ENCODE results near the gene CPT1C. TPM values are rescaled to one million over a fixed set of nuclear protein-coding genes. Genes with fewer than 3 reads are reported as not detected.
A peak's percentile ranks its signal among the peaks of the same experiment; 100 is the strongest.

CPT1C gene
- total and polyA plus RNA-seq, 2 of the 4 experiments (the other 2 are of a cell fraction) = 14.2 to 56.1 TPM

- CTCF ChIA-PET = interaction anchor here (1.2 to 2.5 kb wide), 4 partner anchors 12 to 72 kb away, joined by 3 to 7 read pairs (median 4); no protein-coding TSS in a partner anchor
- intact Hi-C loops (cut with micrococcal nuclease) = loop anchor here (1.0 kb wide), 1 partner anchor 23 kb away; the partner anchor contains the start of genes BCL2L12 and IRF3
- in situ Hi-C loops (cut with MboI; ENCODE audit: low sequenced_read_pairs) = no loop called here
Observed at GRCh38 chr19:49642492-49643035, 48.4 kb upstream of the CPT1C start.

More at GRCh38 chr19:49642492-49643035, 48.4 kb upstream of the CPT1C start:
- peak overlapping the region; percentile 94 for H3K4me2 ChIP-seq (ENCODE audit: low read depth, low read length)
- H4K5ac ChIP-seq (ENCODE audit: low read depth, low read length) = peak overlapping the region; percentile 83
- 0 out of 2 replicates have a peak, but pooled peaks cover 8% of the 10 kb centered on the region for H3K9me1 ChIP-seq (ENCODE audit: insufficient read depth, low read length)
- peak overlapping the region; percentile 95 for H3K4me3 ChIP-seq (ENCODE audit: insufficient read depth, low read depth, low read length)
- peak overlapping the region; percentile 99 for H3K9ac ChIP-seq (ENCODE audit: low read depth, low read length)
- peak overlapping the region; percentile 99 for H3K14ac ChIP-seq (replicated peaks; ENCODE audit: low read depth, low read length)
- TF ChIP-seq ELK1 (IDR thresholded peaks at IDR 0.05; ENCODE audit: borderline replicate concordance, low read depth, low read length) = no peak
- dilution Hi-C loops (cut with HindIII; ENCODE audit: low sequenced_read_pairs, unreplicated experiment) = no loop called here
- H2AFZ ChIP-seq (replicated peaks; ENCODE audit: low read length, poor library complexity) = peak overlapping the region; percentile 68
- peaks cover 33% of the 10 kb centered on the region for H4K20me1 ChIP-seq (ENCODE audit: insufficient read depth, low read length)
- H2AK9ac ChIP-seq (replicated peaks; ENCODE audit: low read depth, low read length, poor library complexity) = peak overlapping the region; percentile 97
- peaks cover 19% of the 10 kb centered on the region for H3K36me3 ChIP-seq (ENCODE audit: control insufficient read depth, insufficient read depth, low read length)
- H3K79me1 ChIP-seq (ENCODE audit: low read depth in 1 of 2, low read length in 2 of 2) = peaks cover 40 to 72% of the 10 kb centered on the region in 2 experiments
- H2BK5ac ChIP-seq (ENCODE audit: low read depth, low read length, poor library complexity, severe bottlenecking) = peak overlapping the region; percentile 79
- H3K27me3 ChIP-seq (ENCODE audit: control insufficient read depth, insufficient read depth, low read length) = no peaks in the 10 kb centered on the region
- POLR2A ChIA-PET (ENCODE audit: unreplicated experiment) = no interaction called here
- ATAC-seq (ENCODE audit: low read depth) (no peak), DNase-seq (no peak)
- peak overlapping the region; percentile 91 to 98 for H4K8ac ChIP-seq (ENCODE audit: low read depth in 2 of 2, low read length in 2 of 2)
- peak overlapping the region; percentile 99 for H2AK5ac ChIP-seq (ENCODE audit: low read depth, low read length)
- H3K4ac ChIP-seq (ENCODE audit: low read depth, low read length) = peak overlapping the region; percentile 99
- H4K91ac ChIP-seq (ENCODE audit: insufficient read depth, low read depth, low read length) = peak overlapping the region; percentile 97
- no TSS peak for BruUV-seq (replicated peaks)
- peak overlapping the region; percentile 19; the same call in 1 of the 3 replicates for H2BK15ac ChIP-seq (ENCODE audit: low read depth, low read length)
- H3K27ac ChIP-seq (ENCODE audit: insufficient read depth, low read length) = peak overlapping the region; percentile 98
- H3K23ac ChIP-seq (ENCODE audit: low read depth, low read length) = peak overlapping the region; percentile 96
- peak overlapping the region; percentile 58 for H2BK120ac ChIP-seq (ENCODE audit: low read depth, low read length)
- peak overlapping the region; percentile 89 for H3K56ac ChIP-seq (ENCODE audit: extremely low read depth, insufficient read depth, low read length)
- WGBS, 2 experiments (ENCODE audit: extremely low coverage in 2 of 2, insufficient read length in 1 of 2) = 36% methylated on average over 2 of the region's 5 CpGs; no CpG with 5 or more reads in 1 of the 2 experiments
- H2BK20ac ChIP-seq (ENCODE audit: low read depth, low read length) = no peak overlapping the region
- H3K9me3 ChIP-seq (ENCODE audit: control insufficient read depth, insufficient read depth, low read length) = no peaks in the 10 kb centered on the region
- H3K18ac ChIP-seq (ENCODE audit: low read depth, low read length) = peak overlapping the region; percentile 76
- H3K4me1 ChIP-seq (ENCODE audit: control insufficient read depth, insufficient read depth, low read length) = peaks cover 7% of the 10 kb centered on the region
